LNCaP clone FGC (cell line): ENCODE data around the gene XRCC2.
"Not testable (repeated sequence)": the region's sequence is repeated elsewhere in the genome, so short reads cannot be mapped to it uniquely, and the experiment has no call there.

Experiments
- DNase-seq: peaks from one replicate; pipeline ENCODE4 v3.0.0-alpha.2; 2011; ENCODE audit warnings: low read depth
- H3K4me3 ChIP-seq: 2 replicates; pipeline ENCODE4 v1.5.1; 2011; ENCODE audit warnings: mild to moderate bottlenecking, low read depth, low read length, control low read depth
- CTCF ChIP-seq: IDR thresholded peaks from 2 replicates; pipeline ENCODE4 v1.5.1; 2012; ENCODE audit warnings: mild to moderate bottlenecking; ENCODE audit not compliant: control insufficient read depth, insufficient read depth; ENCODE audit errors: extremely low read depth

Gene XRCC2

GRCh38 chr7:152633072-152633471 lies 42.9 kb downstream of the XRCC2 start:
- DNase-seq: no peak
- no peak for TF ChIP-seq CTCF
- H3K4me3 ChIP-seq: no peak overlapping the region

- not testable (repeated sequence) for DNase-seq, H3K4me3 ChIP-seq
These were observed 47.2 kb downstream of the XRCC2 start for GRCh38 chr7:152628772-152629171.

- no peak for DNase-seq
- no peak overlapping the region for H3K4me3 ChIP-seq
- TF ChIP-seq CTCF: no peak
These were observed 51.7 kb downstream of the XRCC2 start for GRCh38 chr7:152624228-152624627.

GRCh38 chr7:152621426-152621825 lies 54.5 kb downstream of the XRCC2 start:
- TF ChIP-seq CTCF: no peak
- H3K4me3 ChIP-seq: no peak overlapping the region
- DNase-seq: no peak

- H3K4me3 ChIP-seq: no peak overlapping the region
- no peak for TF ChIP-seq CTCF
- no peak for DNase-seq
These were observed 56.8 kb downstream of the XRCC2 start for GRCh38 chr7:152619027-152619739.

GRCh38 chr7:152618427-152618826 lies 57.5 kb downstream of the XRCC2 start:
- no peak for DNase-seq
- H3K4me3 ChIP-seq: no peak overlapping the region
- no peak for TF ChIP-seq CTCF

- DNase-seq: no peak
- H3K4me3 ChIP-seq: no peak overlapping the region
- TF ChIP-seq CTCF: no peak
These were observed 58.9 kb downstream of the XRCC2 start for GRCh38 chr7:152617056-152617455.
